ENCODE results near the gene ELFN1. TPM values are rescaled to one million over a fixed set of nuclear protein-coding genes. Genes with fewer than 3 reads are reported as not detected.

ELFN1 gene
- total RNA-seq, 4 donors from 2014 or later = 1.4 to 2.5 (median 1.9) TPM

DNA sequence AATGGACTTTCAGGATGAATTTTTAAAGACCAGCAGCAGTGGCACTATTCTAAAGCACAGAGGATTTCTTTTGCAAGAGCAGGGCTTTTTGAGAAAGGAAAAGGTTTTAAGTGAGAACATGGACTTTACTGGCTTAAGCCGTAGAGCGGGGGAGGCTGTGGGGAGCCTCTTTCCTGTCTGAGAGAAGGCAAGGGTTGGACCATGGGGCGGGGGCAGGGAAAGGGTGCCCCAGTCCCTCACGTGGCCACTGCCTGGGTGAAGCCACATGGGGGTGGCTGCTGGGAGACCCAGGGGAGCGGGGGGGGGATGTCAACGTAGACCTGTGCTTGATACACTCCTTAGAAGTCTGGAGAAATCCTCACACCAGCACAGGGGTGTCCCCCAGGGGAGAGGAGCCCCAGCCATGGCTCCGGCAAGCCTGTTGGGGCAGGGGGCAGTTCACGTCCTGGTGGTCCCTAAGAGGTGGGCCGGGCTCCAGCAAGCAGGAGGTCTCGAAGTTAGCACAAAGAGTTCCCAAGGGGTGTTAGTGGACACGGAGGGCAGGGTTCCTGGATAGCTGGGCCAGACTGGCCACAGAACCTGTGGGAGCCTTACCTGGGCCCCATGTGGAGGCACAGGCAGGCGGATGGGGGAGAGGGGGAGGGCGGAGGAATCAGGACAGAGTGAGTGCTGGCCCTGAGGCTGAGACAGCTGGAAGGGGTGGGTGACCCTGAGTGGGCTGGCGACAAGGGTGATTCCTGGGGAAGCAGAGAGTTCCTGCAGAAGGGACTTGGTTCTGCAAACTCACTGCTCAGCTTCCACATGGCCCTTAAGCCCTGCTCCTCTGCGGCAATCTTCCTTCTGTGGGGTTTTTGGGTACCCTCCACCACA, 36.9 kb upstream of the ELFN1 start:
- TF ChIP-seq POLR2A (IDR thresholded peaks at IDR 0.05) = no peak
- TF ChIP-seq, protein P1, sequence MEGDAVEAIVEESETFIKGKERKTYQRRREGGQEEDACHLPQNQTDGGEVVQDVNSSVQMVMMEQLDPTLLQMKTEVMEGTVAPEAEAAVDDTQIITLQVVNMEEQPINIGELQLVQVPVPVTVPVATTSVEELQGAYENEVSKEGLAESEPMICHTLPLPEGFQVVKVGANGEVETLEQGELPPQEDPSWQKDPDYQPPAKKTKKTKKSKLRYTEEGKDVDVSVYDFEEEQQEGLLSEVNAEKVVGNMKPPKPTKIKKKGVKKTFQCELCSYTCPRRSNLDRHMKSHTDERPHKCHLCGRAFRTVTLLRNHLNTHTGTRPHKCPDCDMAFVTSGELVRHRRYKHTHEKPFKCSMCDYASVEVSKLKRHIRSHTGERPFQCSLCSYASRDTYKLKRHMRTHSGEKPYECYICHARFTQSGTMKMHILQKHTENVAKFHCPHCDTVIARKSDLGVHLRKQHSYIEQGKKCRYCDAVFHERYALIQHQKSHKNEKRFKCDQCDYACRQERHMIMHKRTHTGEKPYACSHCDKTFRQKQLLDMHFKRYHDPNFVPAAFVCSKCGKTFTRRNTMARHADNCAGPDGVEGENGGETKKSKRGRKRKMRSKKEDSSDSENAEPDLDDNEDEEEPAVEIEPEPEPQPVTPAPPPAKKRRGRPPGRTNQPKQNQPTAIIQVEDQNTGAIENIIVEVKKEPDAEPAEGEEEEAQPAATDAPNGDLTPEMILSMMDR (IDR thresholded peaks at IDR 0.05) = no peak
- no peak for TF ChIP-seq EP300 (IDR thresholded peaks at IDR 0.05)
- TF ChIP-seq POLR2AphosphoS5 (IDR thresholded peaks at IDR 0.05) = no peak
- Histone ChIP-seq H3K36me3 (no peaks in the 10 kb centered on the region), H3K27ac (no peak overlapping the region), H3K4me3 (no peak overlapping the region), H3K9me3 (peaks cover 10% of the 10 kb centered on the region), H3K4me1 (no peaks in the 10 kb centered on the region), H3K27me3 (peaks cover 39% of the 10 kb centered on the region)
- DNase-seq (ENCODE audit: low spot score in 2 of 2) = no peak
- 75% methylated on average over 13 of the region's 15 CpGs for WGBS

DNA sequence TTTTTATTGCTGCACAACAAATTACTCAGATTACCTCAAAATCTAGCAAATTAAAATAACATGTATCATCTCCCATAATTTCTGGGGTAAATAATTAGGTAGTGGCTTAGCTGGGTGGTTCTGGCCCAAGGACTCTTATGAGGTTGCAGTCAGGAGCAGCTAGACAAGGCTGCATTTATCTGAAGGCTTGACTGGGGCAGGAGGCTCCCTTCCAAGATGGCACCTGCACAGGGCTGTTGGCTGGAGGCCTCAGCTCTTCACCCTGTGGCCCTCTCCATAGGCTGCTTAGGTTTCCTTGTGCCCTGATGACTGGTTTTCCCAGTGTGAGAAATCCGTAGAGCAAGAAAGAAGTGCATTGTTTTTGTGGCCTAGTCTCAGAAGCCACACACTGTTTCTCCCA, 34.7 kb upstream of the ELFN1 start:
- peaks cover 10% of the 10 kb centered on the region for H3K9me3 ChIP-seq
- TF ChIP-seq EP300 (IDR thresholded peaks at IDR 0.05) (no peak), POLR2A (IDR thresholded peaks at IDR 0.05) (no peak), POLR2AphosphoS5 (IDR thresholded peaks at IDR 0.05) (no peak)
- TF ChIP-seq, protein P1 (IDR thresholded peaks at IDR 0.05) = no peak
- WGBS = 83% methylated on average over 1 of the region's 1 CpG
- no peaks in the 10 kb centered on the region for H3K36me3 ChIP-seq
- peaks cover 47% of the 10 kb centered on the region for H3K27me3 ChIP-seq
- no peak for DNase-seq (ENCODE audit: low spot score in 2 of 2)
- no peak overlapping the region for H3K27ac ChIP-seq
- peaks cover 7% of the 10 kb centered on the region for H3K4me1 ChIP-seq
- H3K4me3 ChIP-seq = no peak overlapping the region

DNA sequence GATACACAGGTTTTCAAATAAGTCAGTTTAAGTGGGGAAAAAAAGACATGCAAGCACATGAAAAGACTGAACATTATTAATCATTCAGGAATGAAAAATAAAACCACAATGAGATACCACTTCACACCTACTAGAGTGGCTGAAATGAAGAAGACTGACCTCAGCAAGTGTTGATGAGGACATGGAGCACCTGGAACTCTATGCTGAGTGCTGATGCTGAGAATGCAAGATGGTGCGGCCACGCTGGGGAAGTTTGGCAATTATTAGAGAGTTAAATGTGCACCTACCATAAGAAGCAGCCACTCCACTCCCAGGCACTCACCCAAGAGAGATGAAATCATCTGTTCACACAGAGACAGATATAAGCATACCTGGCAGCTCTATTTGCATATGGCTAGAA, 32.9 kb upstream of the ELFN1 start:
- no peak for DNase-seq (ENCODE audit: low spot score in 2 of 2)
- Histone ChIP-seq H3K4me3 (no peak overlapping the region), H3K27ac (no peak overlapping the region), H3K27me3 (peaks cover 49% of the 10 kb centered on the region), H3K9me3 (peaks cover 10% of the 10 kb centered on the region), H3K4me1 (peaks cover 10% of the 10 kb centered on the region), H3K36me3 (no peaks in the 10 kb centered on the region)
- 96% methylated on average over 2 of the region's 2 CpGs for whole genome bisulfite sequencing
- TF ChIP-seq EP300 (IDR thresholded peaks at IDR 0.05) (no peak), POLR2A (IDR thresholded peaks at IDR 0.05) (no peak), POLR2AphosphoS5 (IDR thresholded peaks at IDR 0.05) (no peak)
- TF ChIP-seq, protein P1 (IDR thresholded peaks at IDR 0.05) = no peak

DNA sequence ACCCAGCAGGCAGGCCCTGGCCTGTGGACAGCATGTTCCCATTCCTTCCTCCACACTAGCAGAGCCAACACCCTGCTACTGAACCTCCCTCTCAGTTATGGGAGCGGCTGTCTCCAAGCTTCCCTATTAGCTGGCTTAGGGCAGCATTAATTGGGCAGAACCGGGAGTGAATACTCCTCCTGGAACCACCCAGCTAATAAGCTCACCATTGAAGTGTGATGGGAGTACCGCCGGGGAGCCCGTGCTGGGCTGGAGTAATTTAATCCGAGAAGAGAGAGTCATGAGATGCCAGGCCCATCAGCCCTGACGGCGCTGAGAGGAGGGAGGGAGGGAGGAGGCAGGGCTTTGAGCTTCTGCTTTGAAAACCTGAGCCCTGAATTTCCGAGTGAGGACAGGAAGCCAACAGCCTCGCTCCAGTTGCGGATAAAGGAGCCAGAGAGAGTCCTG, 31.8 kb upstream of the ELFN1 start:
- 26% methylated on average over 10 of the region's 11 CpGs for WGBS
- no peak overlapping the region for H3K4me3 ChIP-seq
- peaks cover 10% of the 10 kb centered on the region for H3K9me3 ChIP-seq
- no peak for DNase-seq (ENCODE audit: low spot score in 2 of 2)
- H3K27ac ChIP-seq = no peak overlapping the region
- TF ChIP-seq POLR2A (IDR thresholded peaks at IDR 0.05) = no peak
- TF ChIP-seq EP300 (IDR thresholded peaks at IDR 0.05) = no peak
- no peak for TF ChIP-seq POLR2AphosphoS5 (IDR thresholded peaks at IDR 0.05)
- TF ChIP-seq, protein P1 (IDR thresholded peaks at IDR 0.05) = no peak
- peaks cover 10% of the 10 kb centered on the region for H3K4me1 ChIP-seq
- no peaks in the 10 kb centered on the region for H3K36me3 ChIP-seq
- peaks cover 49% of the 10 kb centered on the region for H3K27me3 ChIP-seq

DNA sequence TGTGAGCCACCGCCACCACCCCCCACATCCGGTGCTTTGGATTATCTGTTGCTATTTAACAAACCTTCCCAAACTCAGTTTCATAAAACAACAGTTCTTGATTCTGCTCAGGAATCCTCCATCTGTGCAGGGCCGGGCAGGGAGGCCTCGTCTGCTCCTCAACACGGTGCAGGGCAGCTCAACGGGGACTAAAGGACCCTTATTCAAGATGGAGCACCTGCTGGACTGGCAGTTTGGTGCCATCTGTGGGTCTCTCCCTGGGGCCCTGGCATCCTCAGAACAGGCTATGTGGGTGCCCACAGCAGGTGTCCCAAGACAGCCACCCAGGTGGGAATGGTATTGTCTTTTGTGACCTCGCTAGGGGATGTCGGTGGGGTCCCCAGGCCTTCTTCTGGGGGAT, 31.0 kb upstream of the ELFN1 start:
- H3K4me3 ChIP-seq = no peak overlapping the region
- H3K27ac ChIP-seq = no peak overlapping the region
- H3K36me3 ChIP-seq = no peaks in the 10 kb centered on the region
- peaks cover 10% of the 10 kb centered on the region for H3K9me3 ChIP-seq
- 82% methylated on average over 8 of the region's 8 CpGs for WGBS
- no peak for DNase-seq (ENCODE audit: low spot score in 2 of 2)
- H3K27me3 ChIP-seq = peaks cover 49% of the 10 kb centered on the region
- peaks cover 10% of the 10 kb centered on the region for H3K4me1 ChIP-seq
- no peak for TF ChIP-seq POLR2A (IDR thresholded peaks at IDR 0.05)
- no peak for TF ChIP-seq POLR2AphosphoS5 (IDR thresholded peaks at IDR 0.05)
- TF ChIP-seq EP300 (IDR thresholded peaks at IDR 0.05) = no peak
- TF ChIP-seq, protein P1 (IDR thresholded peaks at IDR 0.05) = no peak
